GM13976 (cell line): ENCODE data around the gene PLD6.
"Not testable (repeated sequence)": the region's sequence is repeated elsewhere in the genome, so short reads cannot be mapped to it uniquely, and the experiment has no call there.

Source experiments
- DNase-seq: peaks from one replicate; pipeline ENCODE4 v3.0.0; 2012; ENCODE audit warnings: low spot score
- CTCF ChIP-seq: IDR thresholded peaks from 2 replicates; pipeline ENCODE4 v1.5.1; 2012; ENCODE audit warnings: borderline replicate concordance, mild to moderate bottlenecking; ENCODE audit not compliant: insufficient read depth; ENCODE audit errors: extremely low read depth, missing control alignments, control extremely low read depth
- in situ Hi-C: fragments of 300-500 bp; cut with MboI; formaldehyde crosslinking; loops from one replicate; pipeline ENCODE4 v1.12.0; 2022; ENCODE audit warnings: low sequenced_read_pairs, mixed read lengths, inconsistent platforms; ENCODE audit not compliant: unreplicated experiment

The PLD6 gene

GRCh38 chr17:17206124-17206912 lies at the start of gene PLD6:
Gene PLD6, minus strand, starts transcription at chr17:17206333. Its CDS starts 47 bp downstream, at chr17:17206286.
- peak; percentile 97 for DNase-seq
- in situ Hi-C loops, result no loop called here
- no peak for TF ChIP-seq CTCF

GRCh38 chr17:17255689-17256088 lies 49.6 kb upstream of the PLD6 start:
- in situ Hi-C loops, DNase-seq: not testable (repeated sequence)

- in situ Hi-C loops, result no loop called here
- no peak for TF ChIP-seq CTCF
- DNase-seq, result no peak
Observed at GRCh38 chr17:17254036-17254435, 47.9 kb upstream of the PLD6 start.

- in situ Hi-C loops, result no loop called here
- DNase-seq, result no peak
- TF ChIP-seq CTCF, result no peak
Observed at GRCh38 chr17:17253406-17253805, 47.3 kb upstream of the PLD6 start.

- TF ChIP-seq CTCF, result no peak
- in situ Hi-C loops, result no loop called here
- no peak for DNase-seq
Observed at GRCh38 chr17:17252149-17252661, 46.1 kb upstream of the PLD6 start.

- in situ Hi-C loops, result no loop called here
- no peak for DNase-seq
- TF ChIP-seq CTCF, result no peak
Observed at GRCh38 chr17:17246879-17247278, 40.7 kb upstream of the PLD6 start.

GRCh38 chr17:17243163-17243562 lies 37.0 kb upstream of the PLD6 start:
- in situ Hi-C loops, result no loop called here
- DNase-seq, result no peak
- TF ChIP-seq CTCF, result no peak
